Sigmoid colon (tissue), 3 donors: ENCODE measurements around the gene DDX39A.

ENCODE experiments used
- POLR2A ChIP-seq, 2 donors: fragments of 450-650 bp; IDR thresholded peaks; one replicate each; pipeline ENCODE4 v1.6.1; 2016; ENCODE audit warnings: antibody characterized with exemption in 2 of 2, mild to moderate bottlenecking in 2 of 2, moderate library complexity in 2 of 2
- TF ChIP-seq, protein P1 (sequence below), 4 experiments: fragments of 450-650 bp in 3 of 4; fragments of 200-600 bp in 1 of 4; IDR thresholded peaks; one replicate each; pipeline ENCODE4 v1.5.1; 2016 to 2019; ENCODE audit warnings: antibody characterized with exemption in 4 of 4, mild to moderate bottlenecking in 3 of 4, moderate library complexity in 2 of 4

- TF ChIP-seq, protein P1, sequence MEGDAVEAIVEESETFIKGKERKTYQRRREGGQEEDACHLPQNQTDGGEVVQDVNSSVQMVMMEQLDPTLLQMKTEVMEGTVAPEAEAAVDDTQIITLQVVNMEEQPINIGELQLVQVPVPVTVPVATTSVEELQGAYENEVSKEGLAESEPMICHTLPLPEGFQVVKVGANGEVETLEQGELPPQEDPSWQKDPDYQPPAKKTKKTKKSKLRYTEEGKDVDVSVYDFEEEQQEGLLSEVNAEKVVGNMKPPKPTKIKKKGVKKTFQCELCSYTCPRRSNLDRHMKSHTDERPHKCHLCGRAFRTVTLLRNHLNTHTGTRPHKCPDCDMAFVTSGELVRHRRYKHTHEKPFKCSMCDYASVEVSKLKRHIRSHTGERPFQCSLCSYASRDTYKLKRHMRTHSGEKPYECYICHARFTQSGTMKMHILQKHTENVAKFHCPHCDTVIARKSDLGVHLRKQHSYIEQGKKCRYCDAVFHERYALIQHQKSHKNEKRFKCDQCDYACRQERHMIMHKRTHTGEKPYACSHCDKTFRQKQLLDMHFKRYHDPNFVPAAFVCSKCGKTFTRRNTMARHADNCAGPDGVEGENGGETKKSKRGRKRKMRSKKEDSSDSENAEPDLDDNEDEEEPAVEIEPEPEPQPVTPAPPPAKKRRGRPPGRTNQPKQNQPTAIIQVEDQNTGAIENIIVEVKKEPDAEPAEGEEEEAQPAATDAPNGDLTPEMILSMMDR (IDR thresholded peaks at IDR 0.05) = no peak
- TF ChIP-seq POLR2A (IDR thresholded peaks at IDR 0.05) = no peak
These were observed 41.8 kb upstream of the DDX39A start for GRCh38 chr19:14460935-14461334.
